GM19467 (cell line): Measurements from ENCODE around the gene DERA.
"Not testable (repeated sequence)": the region's sequence is repeated elsewhere in the genome, so short reads cannot be mapped to it uniquely, and the experiment has no call there.

Experiments
- ATAC-seq: cut with Tn5 transposase; IDR thresholded peaks from one replicate; pipeline ENCODE4 v1.9.1; 2021; ENCODE audit warnings: mild to moderate bottlenecking, moderate library complexity; ENCODE audit not compliant: unreplicated experiment

Gene DERA

GRCh38 chr12:15899282-15899870 lies 11.8 kb upstream of the DERA start:
- ATAC-seq, result no peak

GRCh38 chr12:15904378-15904920 lies 6.7 kb upstream of the DERA start:
- ATAC-seq, result no peak

- ATAC-seq, result no peak
These were observed 666 bp upstream of the DERA start for GRCh38 chr12:15910468-15910863.

- ATAC-seq, result not testable (repeated sequence)
These were observed 799 bp downstream of the DERA start for GRCh38 chr12:15911931-15912330.

GRCh38 chr12:15914131-15914530 lies 3.0 kb downstream of the DERA start:
- not testable (repeated sequence) for ATAC-seq

GRCh38 chr12:15918066-15918465 lies 6.9 kb downstream of the DERA start:
- ATAC-seq, result no peak

GRCh38 chr12:15919418-15919817 lies 8.3 kb downstream of the DERA start:
- no peak for ATAC-seq

- no peak for ATAC-seq
These were observed 13.8 kb downstream of the DERA start for GRCh38 chr12:15924956-15925355.

GRCh38 chr12:15928346-15928745 lies 17.2 kb downstream of the DERA start:
- ATAC-seq, result no peak

- no peak for ATAC-seq
These were observed 17.9 kb downstream of the DERA start for GRCh38 chr12:15928870-15929571.

- ATAC-seq, result peak; percentile 52
These were observed 20.5 kb downstream of the DERA start for GRCh38 chr12:15931590-15932053.

- no peak for ATAC-seq
These were observed 21.2 kb downstream of the DERA start for GRCh38 chr12:15932327-15932726.

- no peak for ATAC-seq
These were observed 21.8 kb downstream of the DERA start for GRCh38 chr12:15932971-15933370.

- no peak for ATAC-seq
These were observed 22.6 kb downstream of the DERA start for GRCh38 chr12:15933751-15934150.

GRCh38 chr12:15936751-15937150 lies 25.6 kb downstream of the DERA start:
- ATAC-seq, result no peak

- no peak for ATAC-seq
These were observed 26.8 kb downstream of the DERA start for GRCh38 chr12:15937902-15938301.

- no peak for ATAC-seq
These were observed 28.0 kb downstream of the DERA start for GRCh38 chr12:15939111-15939510.

GRCh38 chr12:15942475-15942874 lies 31.3 kb downstream of the DERA start:
- ATAC-seq, result no peak

- not testable (repeated sequence) for ATAC-seq
These were observed 32.4 kb downstream of the DERA start for GRCh38 chr12:15943519-15943918.

- ATAC-seq, result not testable (repeated sequence)
These were observed 37.3 kb downstream of the DERA start for GRCh38 chr12:15948461-15948860.

- ATAC-seq, result no peak
These were observed 44.1 kb downstream of the DERA start for GRCh38 chr12:15955281-15955680.

GRCh38 chr12:15956010-15956409 lies 44.9 kb downstream of the DERA start:
- ATAC-seq, result no peak
